Neural crest cell (in vitro differentiated cells): ENCODE data around the gene CCDC92. TPM values are rescaled to one million over a fixed set of nuclear protein-coding genes. Genes with fewer than 3 reads are reported as not detected.

Experiments used
- DNase-seq: peaks from one replicate; pipeline ENCODE4 v3.0.0; 2021; ENCODE audit warnings: low read depth, mixed read lengths, low spot score
- H3K27ac Mint-ChIP-seq: one replicate; pipeline ENCODE4 v1.8.0; 2021; ENCODE audit warnings: mild to moderate bottlenecking, mixed read lengths; ENCODE audit not compliant: unreplicated experiment
- H3K27me3 Mint-ChIP-seq: 2 replicates; pipeline ENCODE4 v1.8.0; 2021; ENCODE audit warnings: low read depth, mild to moderate bottlenecking, mixed read lengths
- H3K36me3 Mint-ChIP-seq: 2 replicates; pipeline ENCODE4 v1.8.0; 2021; ENCODE audit warnings: low read depth, mild to moderate bottlenecking, mixed read lengths
- H3K4me1 Mint-ChIP-seq: 2 replicates; pipeline ENCODE4 v1.8.0; 2021; ENCODE audit warnings: mixed read lengths
- H3K4me3 Mint-ChIP-seq: one replicate; pipeline ENCODE4 v1.8.0; 2021; ENCODE audit warnings: mild to moderate bottlenecking, mixed read lengths
- H3K9me3 Mint-ChIP-seq: 2 replicates; pipeline ENCODE4 v1.8.0; 2021; ENCODE audit warnings: mixed read lengths
- CTCF ChIP-seq: fragments of 200-600 bp; sonication (generic); conservative IDR thresholded peaks from 2 replicates; pipeline ENCODE4 v1.5.0; 2021; ENCODE audit warnings: antibody characterized with exemption, mild to moderate bottlenecking
- total RNA-seq: library from RNA; stranded (reverse); gene quantifications from 2 replicates; pipeline ENCODE4 v1.2.1, GENCODE V29; 2021

CCDC92 gene
- total RNA-seq, 1 donor from 2014 or later = 33.5 TPM

GRCh38 chr12:123943816-123944215, 28.8 kb downstream of the CCDC92 start:
- no peak for DNase-seq

GRCh38 chr12:123942911-123943648, 29.6 kb downstream of the CCDC92 start:
- TF ChIP-seq CTCF = no peak

More at GRCh38 chr12:123943816-123944215, 28.8 kb downstream of the CCDC92 start:
- no peak overlapping the region for H3K4me3 Mint-ChIP-seq
- no peak overlapping the region for H3K27ac Mint-ChIP-seq
- H3K4me1 Mint-ChIP-seq = peaks cover 41% of the 10 kb centered on the region
- H3K36me3 Mint-ChIP-seq = peaks cover 26% of the 10 kb centered on the region
- H3K27me3 Mint-ChIP-seq = peaks cover 10% of the 10 kb centered on the region
- TF ChIP-seq CTCF = no peak
- H3K9me3 Mint-ChIP-seq = no peaks in the 10 kb centered on the region

GRCh38 chr12:123942238-123942653, 30.4 kb downstream of the CCDC92 start:
- Mint-ChIP-seq H3K27ac (no peak overlapping the region), H3K9me3 (no peaks in the 10 kb centered on the region), H3K4me1 (peaks cover 30% of the 10 kb centered on the region), H3K4me3 (no peak overlapping the region), H3K27me3 (peaks cover 10% of the 10 kb centered on the region), H3K36me3 (peaks cover 24% of the 10 kb centered on the region)
- TF ChIP-seq CTCF = no peak
- DNase-seq = no peak

More at GRCh38 chr12:123942911-123943648, 29.6 kb downstream of the CCDC92 start:
- Mint-ChIP-seq H3K4me3 (no peak overlapping the region), H3K27me3 (peaks cover 10% of the 10 kb centered on the region), H3K4me1 (peaks cover 37% of the 10 kb centered on the region), H3K27ac (no peak overlapping the region), H3K36me3 (peaks cover 26% of the 10 kb centered on the region), H3K9me3 (no peaks in the 10 kb centered on the region)
- no peak for DNase-seq

GRCh38 chr12:123941624-123942237, 30.9 kb downstream of the CCDC92 start:
- no peak for DNase-seq
- Mint-ChIP-seq H3K27me3 (peaks cover 10% of the 10 kb centered on the region), H3K9me3 (no peaks in the 10 kb centered on the region), H3K4me1 (peaks cover 30% of the 10 kb centered on the region), H3K4me3 (no peak overlapping the region), H3K36me3 (peaks cover 25% of the 10 kb centered on the region), H3K27ac (no peak overlapping the region)
- TF ChIP-seq CTCF = no peak

GRCh38 chr12:123941000-123941399, 31.6 kb downstream of the CCDC92 start:
- no peak overlapping the region for H3K4me3 Mint-ChIP-seq
- H3K27ac Mint-ChIP-seq = no peak overlapping the region
- peaks cover 30% of the 10 kb centered on the region for H3K36me3 Mint-ChIP-seq
- peaks cover 25% of the 10 kb centered on the region for H3K4me1 Mint-ChIP-seq
- H3K27me3 Mint-ChIP-seq = peaks cover 8% of the 10 kb centered on the region
- no peak for TF ChIP-seq CTCF
- no peaks in the 10 kb centered on the region for H3K9me3 Mint-ChIP-seq
- DNase-seq = no peak
